Gastroesophageal sphincter (tissue), 4 donors: Measurements from ENCODE around the gene RMND1. TPM values are rescaled to one million over a fixed set of nuclear protein-coding genes. Genes with fewer than 3 reads are reported as not detected.

Source experiments
- ATAC-seq: fragments of 150-250 bp; one replicate; pipeline ENCODE4 v1.9.1; 2016; ENCODE audit warnings: mild to moderate bottlenecking, moderate library complexity
- H3K27ac ChIP-seq, 4 donors: fragments of 200-600 bp; sonication (generic) in 3 of 4; 1 replicate in 3 of 4; 2 replicates in 1 of 4; pipeline ENCODE4 v1.5.1; 2016 to 2019
- H3K27me3 ChIP-seq: fragments of 200-600 bp; sonication (generic); one replicate; pipeline ENCODE4 v1.5.1; 2019
- H3K36me3 ChIP-seq, 2 donors: fragments of 200-600 bp; sonication (generic); one replicate each; pipeline ENCODE4 v1.5.1; 2019; ENCODE audit warnings: control low read depth in 1 of 2
- H3K4me1 ChIP-seq, 3 donors: fragments of 200-600 bp; sonication (generic); 1 replicate in 2 of 3; 2 replicates in 1 of 3; pipeline ENCODE4 v1.5.1; 2016 to 2019; ENCODE audit warnings: control low read depth in 2 of 3
- H3K4me3 ChIP-seq, 2 donors: fragments of 200-600 bp; sonication (generic); one replicate each; pipeline ENCODE4 v1.5.1; 2019; ENCODE audit warnings: mild to moderate bottlenecking in 1 of 2, moderate library complexity in 1 of 2
- H3K9me3 ChIP-seq, 3 donors: fragments of 200-600 bp; sonication (generic); one replicate each; pipeline ENCODE4 v1.5.1; 2017 to 2019; ENCODE audit warnings: control low read depth in 2 of 3
- EP300 ChIP-seq: sonication (generic); formaldehyde crosslinking; IDR thresholded peaks from one replicate; pipeline ENCODE4 v1.6.1; 2017; ENCODE audit warnings: antibody characterized with exemption, mild to moderate bottlenecking
- POLR2A ChIP-seq, 2 donors: fragments of 450-650 bp; IDR thresholded peaks; one replicate each; pipeline ENCODE4 v1.6.1; 2017; ENCODE audit warnings: antibody characterized with exemption in 2 of 2, mild to moderate bottlenecking in 2 of 2, moderate library complexity in 1 of 2
- POLR2AphosphoS5 ChIP-seq: sonication (generic); formaldehyde crosslinking; IDR thresholded peaks from one replicate; pipeline ENCODE4 v1.6.1; 2017; ENCODE audit warnings: antibody characterized with exemption
- WGBS, 2 donors: methylation state at CpG; one replicate each; pipeline ENCODE4 v1.1.5; 2018; ENCODE audit warnings: low coverage in 1 of 2; 5-methylcytosine and 5-hydroxymethylcytosine counted together
- total RNA-seq, 4 donors: library from RNA; depleted of rRNA; stranded (reverse); fragments of >200 nt; gene quantifications; one replicate each; pipeline ENCODE4 v1.1.0, GENCODE V29; 2016
- TF ChIP-seq, protein P1 (sequence below), 4 experiments: fragments of 200-600 bp in 2 of 4; fragments of 450-650 bp in 2 of 4; sonication (generic) in 1 of 4; IDR thresholded peaks; one replicate each; pipeline ENCODE4 v1.5.1; 2017 to 2019; ENCODE audit warnings: antibody characterized with exemption in 4 of 4, mild to moderate bottlenecking in 2 of 4, moderate library complexity in 2 of 4

The RMND1 gene
- total RNA-seq, 4 donors from 2014 or later: 13.2 to 17.8 (median 14.1) TPM

DNA sequence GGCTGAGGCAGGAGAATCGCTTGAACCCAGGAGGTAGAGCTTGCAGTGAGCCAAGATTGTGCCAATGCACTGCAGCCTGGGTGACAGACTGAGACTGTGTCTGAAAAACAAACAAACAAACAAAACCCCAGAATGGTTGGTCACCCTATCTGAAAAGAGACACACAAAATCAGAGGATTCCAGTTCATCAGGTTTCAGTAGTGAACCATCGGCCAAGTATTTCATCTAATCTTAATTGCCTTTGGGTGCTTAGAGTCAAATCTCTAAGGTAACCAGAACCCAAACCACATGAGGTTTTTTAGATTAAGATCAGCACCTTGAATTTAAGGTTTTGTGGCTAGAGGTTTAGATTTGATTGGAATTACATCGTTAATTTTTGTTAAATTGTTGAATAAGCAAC, 52.2 kb downstream of the RMND1 start:
- Histone ChIP-seq H3K36me3 (peaks cover 0 to 14% of the 10 kb centered on the region in 2 donors), H3K4me3 (no peak overlapping the region), H3K27ac (no peak overlapping the region), H3K27me3 (no peaks in the 10 kb centered on the region), H3K9me3 (no peaks in the 10 kb centered on the region), H3K4me1 (peaks cover 0 to 48% (median 0%) of the 10 kb centered on the region in 3 donors)
- TF ChIP-seq, protein P1, sequence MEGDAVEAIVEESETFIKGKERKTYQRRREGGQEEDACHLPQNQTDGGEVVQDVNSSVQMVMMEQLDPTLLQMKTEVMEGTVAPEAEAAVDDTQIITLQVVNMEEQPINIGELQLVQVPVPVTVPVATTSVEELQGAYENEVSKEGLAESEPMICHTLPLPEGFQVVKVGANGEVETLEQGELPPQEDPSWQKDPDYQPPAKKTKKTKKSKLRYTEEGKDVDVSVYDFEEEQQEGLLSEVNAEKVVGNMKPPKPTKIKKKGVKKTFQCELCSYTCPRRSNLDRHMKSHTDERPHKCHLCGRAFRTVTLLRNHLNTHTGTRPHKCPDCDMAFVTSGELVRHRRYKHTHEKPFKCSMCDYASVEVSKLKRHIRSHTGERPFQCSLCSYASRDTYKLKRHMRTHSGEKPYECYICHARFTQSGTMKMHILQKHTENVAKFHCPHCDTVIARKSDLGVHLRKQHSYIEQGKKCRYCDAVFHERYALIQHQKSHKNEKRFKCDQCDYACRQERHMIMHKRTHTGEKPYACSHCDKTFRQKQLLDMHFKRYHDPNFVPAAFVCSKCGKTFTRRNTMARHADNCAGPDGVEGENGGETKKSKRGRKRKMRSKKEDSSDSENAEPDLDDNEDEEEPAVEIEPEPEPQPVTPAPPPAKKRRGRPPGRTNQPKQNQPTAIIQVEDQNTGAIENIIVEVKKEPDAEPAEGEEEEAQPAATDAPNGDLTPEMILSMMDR (IDR thresholded peaks at IDR 0.05): no peak
- no peak for TF ChIP-seq POLR2A (IDR thresholded peaks at IDR 0.05)
- no peak for TF ChIP-seq EP300
- WGBS, 2 donors: 80 to 97% methylated on average over 2 to 3 of the region's 3 CpGs
- ATAC-seq: no peak

DNA sequence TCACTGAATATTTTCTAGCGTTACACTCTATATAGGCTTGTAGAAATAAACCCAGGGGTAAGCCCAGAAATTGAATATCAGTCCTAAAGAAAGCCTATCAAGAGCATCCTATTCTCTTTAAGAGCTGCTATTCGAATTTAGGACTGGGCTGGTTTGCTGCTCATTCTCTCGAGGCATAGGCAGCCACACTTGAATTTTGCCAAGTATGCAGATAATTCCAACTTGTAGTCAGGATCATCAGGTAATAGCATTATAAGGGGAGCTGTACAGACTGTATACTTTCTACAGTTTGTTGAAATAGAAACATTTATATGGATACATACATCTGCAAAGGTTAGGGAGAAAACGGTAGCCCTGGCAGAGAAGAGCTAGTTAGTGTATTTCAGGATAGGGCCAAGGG, 58.5 kb downstream of the RMND1 start:
- ATAC-seq: no peak
- Histone ChIP-seq H3K36me3 (no peaks in the 10 kb centered on the region), H3K9me3 (no peaks in the 10 kb centered on the region), H3K4me3 (no peak overlapping the region), H3K27ac (peak overlapping the region in 1 of 4 donors; percentile 100), H3K27me3 (no peaks in the 10 kb centered on the region), H3K4me1 (peaks cover 7 to 71% (median 17%) of the 10 kb centered on the region in 3 donors)
- TF ChIP-seq, protein P1 (IDR thresholded peaks at IDR 0.05): no peak
- TF ChIP-seq POLR2AphosphoS5 (no peak), EP300 (no peak), POLR2A (IDR thresholded peaks at IDR 0.05) (no peak)
- WGBS, 2 donors: 48% methylated on average over 4 of the region's 4 CpGs

DNA sequence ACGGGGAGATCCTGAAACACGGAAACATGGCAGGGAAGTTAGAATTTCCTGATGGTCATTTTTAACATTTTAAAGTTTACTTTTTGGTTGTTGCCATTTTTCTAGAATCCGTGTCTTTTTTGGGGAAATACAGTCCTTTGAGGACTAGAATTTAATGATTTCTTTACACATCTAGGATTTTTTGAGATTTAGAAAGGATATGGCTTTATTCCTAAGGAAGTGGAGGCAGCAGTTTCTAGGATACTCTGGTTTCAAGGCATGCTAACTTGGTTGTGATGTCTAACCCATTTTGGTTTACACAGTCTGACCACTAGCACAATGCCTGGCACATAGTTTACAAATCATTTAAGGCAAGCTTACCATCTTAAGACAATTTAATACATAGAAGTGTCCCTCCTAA, 59.5 kb downstream of the RMND1 start:
- Histone ChIP-seq H3K27me3 (no peaks in the 10 kb centered on the region), H3K36me3 (no peaks in the 10 kb centered on the region), H3K27ac (peak overlapping the region in 3 of 4 donors; percentile 98 to 100 (median 100)), H3K9me3 (no peaks in the 10 kb centered on the region), H3K4me1 (peaks cover 7 to 73% (median 17%) of the 10 kb centered on the region in 3 donors), H3K4me3 (peak overlapping the region; percentile 94 to 100)
- WGBS, 2 donors: 3 to 4% methylated on average over 3 of the region's 3 CpGs
- no peak for ATAC-seq
- TF ChIP-seq, protein P1 (IDR thresholded peaks at IDR 0.05): no peak
- TF ChIP-seq EP300: no peak
- no peak for TF ChIP-seq POLR2A (IDR thresholded peaks at IDR 0.05)
- TF ChIP-seq POLR2AphosphoS5: no peak

DNA sequence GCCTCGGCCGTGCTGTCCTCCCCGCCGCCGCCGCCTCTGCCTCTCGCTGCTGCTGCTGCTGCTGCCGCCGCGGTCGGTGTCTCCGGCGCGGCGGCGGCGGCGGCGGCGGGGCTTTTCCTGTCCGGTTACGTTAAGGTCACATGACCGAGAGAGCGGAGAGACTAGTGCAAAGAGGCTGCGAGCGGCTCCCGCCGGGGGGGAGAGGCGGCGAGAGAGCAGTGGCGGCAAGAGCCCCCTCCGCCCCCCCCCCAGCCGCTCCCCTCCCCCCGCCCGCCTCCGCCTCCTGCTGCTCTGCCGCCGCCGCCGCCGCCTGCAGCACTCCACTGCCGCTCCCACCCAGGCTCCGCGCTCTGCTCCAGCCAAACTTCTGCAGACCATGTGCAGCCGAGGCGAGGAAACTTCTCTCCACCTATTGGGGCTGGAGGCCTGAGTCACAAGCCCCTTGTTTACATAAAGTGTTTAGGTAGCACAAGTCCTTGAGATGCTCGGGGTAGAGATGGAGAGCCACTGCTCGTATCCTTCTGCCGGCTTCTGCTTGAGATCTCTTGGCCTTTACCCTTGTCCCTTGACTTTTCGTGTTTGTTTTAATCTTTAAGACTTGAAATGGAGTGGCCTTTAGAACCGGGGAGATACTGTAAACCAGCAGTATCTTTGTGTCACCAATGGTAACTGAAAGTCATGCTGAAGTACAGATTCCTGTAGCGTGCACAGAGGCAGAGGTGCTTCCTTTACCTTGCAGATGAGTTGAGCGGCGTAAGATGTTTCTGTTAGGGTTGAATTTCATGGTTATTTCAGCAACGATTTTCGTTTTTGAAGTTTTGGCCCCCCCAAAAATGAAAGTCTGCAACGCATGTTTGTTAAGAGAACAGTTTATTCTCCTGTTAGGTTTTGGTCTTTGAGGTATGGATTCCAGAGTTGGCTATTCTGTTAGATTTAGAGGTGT, 60.2 kb downstream of the RMND1 start, which contains the start of gene ZBTB2:
TSS of gene ZBTB2 (minus strand) at position 89 of the 943 bp plus-strand sequence. CDS start 17,922 bp downstream, outside the sequence.
- no peaks in the 10 kb centered on the region for H3K9me3 ChIP-seq
- peaks cover 7 to 74% (median 17%) of the 10 kb centered on the region in 3 donors for H3K4me1 ChIP-seq
- H3K4me3 ChIP-seq: peak within 1 kb of the TSS; percentile 94 to 100
- no peaks in the 10 kb centered on the region for H3K36me3 ChIP-seq
- H3K27me3 ChIP-seq: no peaks in the 10 kb centered on the region
- peak; percentile 9 for ATAC-seq
- peak within 1 kb of the TSS; percentile 97 to 100 (median 99) for H3K27ac ChIP-seq
- WGBS, 2 donors: 0 to 6% methylated on average over 11 of the region's 57 CpGs
- peak; percentile 25 for TF ChIP-seq POLR2AphosphoS5
- TF ChIP-seq POLR2A (IDR thresholded peaks at IDR 0.05): no peak

DNA sequence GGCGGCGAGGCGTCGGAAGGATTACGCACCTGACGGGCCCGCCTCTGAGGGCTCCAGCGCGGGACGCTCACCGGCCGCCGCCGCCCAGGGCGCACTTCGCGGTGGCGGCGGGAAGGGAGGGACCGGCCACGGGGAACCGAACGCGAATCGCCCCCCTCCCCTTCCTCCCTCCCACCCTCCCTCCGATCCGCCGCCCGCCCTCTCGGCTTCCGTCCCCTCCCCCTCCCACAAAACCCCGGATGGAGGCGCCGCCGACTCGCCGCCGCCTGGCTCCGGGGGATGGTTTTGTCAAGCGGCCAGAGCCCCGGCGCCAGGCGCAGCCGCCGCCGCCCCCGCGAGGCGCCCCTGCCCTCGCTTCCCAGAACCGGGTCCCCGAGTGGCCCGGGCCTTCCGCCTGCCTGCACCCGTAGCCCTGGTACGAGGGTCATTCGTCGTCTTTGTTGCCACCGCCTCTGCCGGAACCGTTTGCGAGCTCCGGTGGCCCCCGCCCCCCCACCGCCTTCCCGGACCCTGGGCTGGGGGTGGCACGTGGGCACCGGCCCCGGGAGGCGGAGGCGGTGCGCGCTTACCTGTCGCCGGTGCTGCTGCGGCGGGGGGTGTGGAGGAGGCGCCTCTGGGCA, 61.0 kb downstream of the RMND1 start:
- H3K27me3 ChIP-seq: no peaks in the 10 kb centered on the region
- WGBS, 2 donors: no CpG with 5 or more reads among the region's 78 CpGs
- H3K27ac ChIP-seq: peak overlapping the region; percentile 97 to 100 (median 99)
- peaks cover 7 to 66% (median 17%) of the 10 kb centered on the region in 3 donors for H3K4me1 ChIP-seq
- no peaks in the 10 kb centered on the region for H3K36me3 ChIP-seq
- peak; percentile 0 for TF ChIP-seq POLR2AphosphoS5
- peak; percentile 21 to 34 for TF ChIP-seq POLR2A (IDR thresholded peaks at IDR 0.05)
- TF ChIP-seq EP300: no peak
- TF ChIP-seq, protein P1 (IDR thresholded peaks at IDR 0.05): peak in 1 of 4 experiments; percentile 17
- H3K4me3 ChIP-seq: peak overlapping the region; percentile 94 to 100
- peak; percentile 26 for ATAC-seq
- H3K9me3 ChIP-seq: no peaks in the 10 kb centered on the region
